GM19467 (cell line): Measurements from ENCODE around the gene GFAP.

Experiments
- ATAC-seq: cut with Tn5 transposase; IDR thresholded peaks from one replicate; pipeline ENCODE4 v1.9.1; 2021; ENCODE audit warnings: mild to moderate bottlenecking, moderate library complexity; ENCODE audit not compliant: unreplicated experiment

GFAP gene

DNA sequence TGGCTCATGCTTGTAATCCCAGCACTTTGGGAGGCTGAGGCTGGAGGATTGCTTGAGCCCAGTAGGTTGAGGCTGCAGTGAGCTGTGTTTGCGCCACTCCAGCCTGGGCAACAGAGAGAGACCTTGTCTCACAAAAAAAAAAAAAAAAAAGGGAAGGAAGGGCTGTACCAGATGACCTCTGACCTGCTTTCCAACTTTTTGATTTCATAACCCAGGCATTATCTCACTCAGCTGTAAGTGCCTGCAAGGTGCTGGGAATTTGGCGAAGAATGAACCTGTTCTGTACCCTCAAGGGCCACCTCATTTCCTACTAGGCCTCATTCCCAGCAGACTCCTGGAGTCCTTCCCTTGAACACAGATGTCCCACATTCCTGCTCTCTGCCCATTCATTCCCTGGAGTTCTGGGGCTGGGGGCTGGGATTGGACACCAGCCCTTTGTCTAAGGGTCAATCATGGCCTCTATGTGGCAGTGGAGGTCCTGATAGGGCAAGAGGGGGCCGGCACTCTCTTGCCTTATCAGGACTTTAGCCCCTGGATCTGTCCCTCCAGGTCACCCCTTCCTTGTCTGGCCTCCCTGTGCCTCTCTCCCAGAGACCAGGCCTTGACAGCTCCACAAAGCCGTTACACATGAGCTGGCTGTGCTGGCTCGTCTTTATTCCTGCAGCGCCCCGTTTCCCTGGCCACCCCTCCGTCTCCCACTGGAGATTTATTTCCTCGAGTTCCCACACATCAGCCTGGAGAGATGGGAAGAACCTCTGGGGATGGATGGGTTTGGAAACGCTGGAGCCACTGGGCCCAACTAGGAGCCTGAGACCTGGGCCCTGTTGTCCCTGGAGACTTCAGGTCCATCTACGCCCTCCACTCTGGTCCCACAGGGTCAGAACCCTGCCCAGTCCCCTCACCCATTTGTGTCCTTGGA, 821 bp upstream of the GFAP start:
- no peak for ATAC-seq

GRCh38 chr17:44914698-44915271, 515 bp downstream of the GFAP start:
- no peak for ATAC-seq

DNA sequence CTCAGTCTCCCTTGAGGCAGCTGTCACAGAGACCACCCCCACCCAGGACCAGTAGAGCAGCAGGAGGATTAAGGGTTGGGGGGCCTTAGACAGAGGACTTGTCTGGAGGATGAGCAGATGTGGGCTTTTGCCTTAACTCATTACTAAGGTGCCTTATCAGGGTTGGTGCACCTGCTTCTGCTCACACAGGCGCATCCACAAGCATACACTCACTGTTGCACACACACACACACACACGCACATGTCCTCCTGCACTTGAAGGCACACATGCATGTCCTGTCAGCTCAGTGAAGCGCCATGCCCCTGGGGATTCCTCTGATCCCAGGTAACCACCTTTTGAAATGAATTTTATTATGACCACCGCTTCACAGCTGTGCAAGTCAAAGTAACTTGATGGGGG, 1.2 kb downstream of the GFAP start:
- no peak for ATAC-seq

- ATAC-seq = no peak
These were observed 1.6 kb downstream of the GFAP start for GRCh38 chr17:44913676-44914075.

- no peak for ATAC-seq
These were observed 2.3 kb downstream of the GFAP start for GRCh38 chr17:44912763-44913544.

- ATAC-seq = no peak
These were observed 3.9 kb downstream of the GFAP start for GRCh38 chr17:44911133-44912001.

GRCh38 chr17:44910231-44911106, 4.8 kb downstream of the GFAP start:
- no peak for ATAC-seq

DNA sequence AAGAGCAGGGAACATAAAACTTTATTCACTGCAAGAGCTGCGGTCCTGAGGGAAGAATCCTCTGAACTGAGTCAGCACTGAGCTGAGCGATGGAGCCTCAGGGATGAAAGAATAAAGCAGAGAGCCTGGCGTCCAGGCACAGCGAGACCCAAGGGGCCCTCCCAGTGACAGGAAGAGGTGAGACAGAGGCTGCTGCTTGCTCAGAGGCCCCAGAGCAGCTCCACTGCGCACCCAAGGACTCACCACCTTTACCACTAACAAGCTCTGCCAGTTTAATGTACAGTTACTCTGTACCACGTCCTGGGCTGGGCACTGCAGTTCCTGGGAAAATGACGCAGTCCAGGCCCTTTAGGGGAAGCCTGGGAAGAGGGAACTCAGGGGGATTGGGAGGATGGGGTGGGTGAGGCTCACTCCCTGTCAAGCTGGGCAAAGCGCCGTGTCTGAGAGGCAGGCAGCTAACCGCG, 5.6 kb downstream of the GFAP start:
- no peak for ATAC-seq

GRCh38 chr17:44908761-44909326, 6.5 kb downstream of the GFAP start:
- ATAC-seq = no peak

GRCh38 chr17:44907729-44908470, 7.4 kb downstream of the GFAP start:
- no peak for ATAC-seq

DNA sequence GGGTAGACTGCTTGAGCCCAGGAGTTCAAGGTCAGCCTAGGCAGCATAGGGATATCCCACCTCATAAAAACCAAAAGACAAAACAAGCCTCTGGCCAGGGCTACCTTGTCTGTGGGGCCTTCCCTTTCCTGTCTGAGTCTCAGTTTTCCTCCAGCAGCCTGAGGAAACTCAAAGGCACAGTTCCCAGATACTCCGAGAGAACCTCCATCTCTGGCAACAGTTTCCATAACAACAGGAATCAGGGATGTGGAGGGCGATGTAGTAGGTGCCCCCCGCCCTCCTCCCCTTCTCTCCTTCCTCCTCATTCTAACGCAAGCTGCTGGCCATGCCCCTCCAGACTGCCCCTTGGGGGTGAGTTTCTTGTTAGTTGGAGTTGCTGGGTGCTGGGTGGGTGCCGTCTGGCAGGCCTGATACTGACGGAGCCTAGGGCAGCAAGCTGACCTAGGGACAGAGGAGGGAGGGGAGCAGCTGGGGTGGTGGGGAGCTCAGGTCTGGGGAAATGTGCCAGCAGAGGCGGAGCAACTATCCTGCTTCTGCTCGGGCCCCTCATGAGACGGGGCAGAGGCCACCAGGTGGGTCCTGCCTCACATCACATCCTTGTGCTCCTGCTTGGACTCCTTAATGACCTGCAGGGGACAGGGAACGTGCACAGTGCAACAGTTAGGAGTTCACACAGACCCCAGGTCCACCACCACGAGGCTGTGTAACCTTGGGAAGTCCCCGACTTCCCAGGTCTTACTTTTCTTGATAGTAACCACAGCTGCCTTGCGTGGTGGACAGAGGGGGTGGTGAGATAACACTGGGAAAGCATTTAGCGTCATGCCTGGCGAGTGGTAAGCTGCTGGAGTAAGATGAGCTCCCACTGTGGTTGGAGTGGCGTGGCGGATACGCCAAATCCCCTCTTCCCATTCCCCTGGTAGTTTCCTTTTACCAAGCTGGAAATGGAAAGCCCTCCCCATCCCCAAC, 8.3 kb downstream of the GFAP start:
- ATAC-seq = no peak

DNA sequence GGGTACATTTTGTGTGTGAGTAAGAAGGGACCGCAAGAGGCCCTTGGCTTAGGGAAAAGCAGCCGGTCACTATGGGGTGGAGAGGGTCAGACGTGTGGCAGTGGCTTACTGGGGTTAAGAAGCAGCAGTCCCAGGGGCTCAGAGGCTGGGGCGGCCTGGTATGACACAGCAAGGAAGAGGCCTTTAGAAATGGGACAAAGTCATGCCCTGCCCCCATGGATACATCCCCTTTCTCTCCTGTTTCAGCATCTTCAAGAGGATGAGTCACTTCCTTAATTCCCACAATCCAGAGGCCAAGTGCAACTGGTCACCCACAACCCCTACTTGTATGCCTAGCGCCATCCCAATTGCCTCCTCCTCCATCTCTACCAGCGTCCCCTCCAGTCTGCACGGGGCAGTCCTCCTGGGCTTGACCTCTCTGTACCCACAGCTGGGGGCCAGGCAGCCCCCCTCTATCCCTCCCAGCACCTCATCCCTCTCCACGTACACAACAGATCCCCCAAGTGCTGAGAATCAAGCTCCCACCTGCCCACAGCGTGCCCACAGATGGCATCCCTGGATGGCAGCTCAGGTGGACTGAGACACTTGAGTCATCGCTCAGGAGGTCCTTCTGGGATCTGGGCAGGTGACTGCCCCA, 9.2 kb downstream of the GFAP start:
- no peak for ATAC-seq

DNA sequence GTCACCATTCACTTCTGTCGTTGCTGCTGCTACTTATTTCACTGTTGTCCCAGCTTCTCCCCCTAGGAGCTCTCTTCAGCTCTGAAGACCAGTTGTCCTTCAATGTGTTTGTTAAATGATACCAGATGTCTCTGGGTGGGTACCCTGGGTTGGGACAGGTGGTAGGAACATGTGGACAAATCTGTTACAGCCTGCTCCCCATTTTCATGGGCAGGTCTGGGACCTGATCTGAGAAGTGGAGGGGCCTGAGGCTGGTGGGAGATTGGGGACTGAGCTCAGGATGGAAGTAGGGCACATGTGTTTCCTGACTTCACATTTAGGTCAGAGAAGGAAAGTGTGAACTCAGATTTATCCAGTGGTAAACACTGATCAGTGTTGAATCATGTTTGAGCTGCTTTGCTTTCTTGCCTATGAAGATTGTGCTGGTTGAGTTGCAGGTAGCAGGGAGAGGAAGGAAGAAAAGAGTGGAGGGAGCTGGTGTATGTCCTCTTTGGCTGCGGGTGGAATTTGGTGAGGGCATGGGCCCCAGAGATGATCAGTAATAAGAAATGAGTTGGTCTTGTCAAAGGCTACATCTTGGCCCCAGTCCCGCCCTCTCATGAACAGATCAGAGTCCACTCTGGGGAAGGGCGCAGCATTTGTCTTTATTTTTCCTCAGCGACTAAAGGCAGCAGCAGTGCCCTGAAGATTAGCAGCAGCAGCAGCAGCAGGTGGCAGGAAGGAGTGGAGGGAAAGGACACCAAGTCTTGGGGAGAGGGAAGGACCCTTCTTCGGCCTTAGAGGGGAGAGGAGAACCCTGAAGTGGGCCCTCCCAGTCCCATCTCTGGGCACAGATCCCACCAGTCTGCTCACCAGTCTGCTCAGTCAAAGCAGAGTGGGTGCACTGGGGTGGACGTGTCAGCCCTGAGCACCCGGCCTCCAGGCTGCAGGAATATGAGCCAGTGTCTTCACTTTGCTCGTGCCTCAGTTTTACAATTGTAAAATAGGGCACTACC, 10.0 kb downstream of the GFAP start:
- ATAC-seq = no peak

DNA sequence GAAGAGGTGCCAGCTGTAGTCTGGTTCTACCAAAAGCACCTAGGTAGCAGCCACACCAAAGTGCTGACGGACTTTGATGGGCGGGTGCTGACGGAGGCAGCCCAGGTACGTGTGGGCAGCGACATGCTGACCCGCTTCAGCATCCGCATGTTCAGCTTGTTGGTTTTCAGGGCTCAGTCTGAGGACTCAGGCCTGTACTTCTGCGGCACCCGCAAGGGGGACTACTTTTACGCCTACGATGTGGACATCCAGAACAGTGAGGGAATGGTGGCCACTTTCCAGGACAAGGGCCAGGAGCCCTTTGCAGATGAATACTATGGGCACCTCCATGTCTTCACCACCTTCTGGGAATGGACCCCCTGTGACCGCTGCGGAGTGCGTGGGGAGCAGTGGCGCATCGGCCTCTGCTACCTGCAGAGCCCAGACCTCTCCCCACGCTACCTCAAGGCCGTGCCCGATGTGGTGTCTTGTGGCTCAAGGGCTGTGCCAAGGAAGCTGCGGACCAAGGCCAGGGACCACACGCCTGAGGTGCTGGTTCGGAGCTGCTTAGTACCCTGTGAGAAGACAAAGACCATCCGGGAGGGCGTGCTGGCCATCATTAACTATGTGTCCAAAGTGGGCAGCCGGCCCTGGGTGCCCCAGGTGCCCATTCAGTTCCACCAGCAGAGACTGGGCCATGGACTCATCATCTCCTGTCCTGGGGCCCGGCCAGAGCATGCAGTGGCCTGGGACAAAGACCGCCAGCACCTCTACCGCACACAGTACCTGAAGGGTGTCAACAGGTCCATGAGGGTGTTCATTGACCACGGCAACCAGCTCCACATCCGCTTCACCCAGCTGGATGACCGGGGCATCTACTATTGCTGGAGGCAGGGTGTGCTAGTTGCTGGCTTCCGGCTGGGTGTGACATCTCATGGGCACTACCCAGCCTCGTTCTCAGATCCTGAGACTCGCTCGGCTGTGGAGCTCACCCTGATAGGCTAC, 11.0 kb downstream of the GFAP start:
- no peak for ATAC-seq
